NCI-H187 treated with DMSO at 0.1 percent for 48 hours (cell line): ENCODE results near the gene XRN2.
"Not testable (repeated sequence)": the region's sequence is repeated elsewhere in the genome, so short reads cannot be mapped to it uniquely, and the experiment has no call there.

Source experiments
- DNase-seq: peaks from one replicate; lab custom pipeline; 2025; lab: John Stamatoyannopoulos, UW

Gene XRN2

GRCh38 chr20:21387528-21387927 is 84.4 kb downstream of the XRN2 start:
- DNase-seq: no peak

GRCh38 chr20:21388566-21388965 is 85.4 kb downstream of the XRN2 start:
- no peak for DNase-seq

DNA sequence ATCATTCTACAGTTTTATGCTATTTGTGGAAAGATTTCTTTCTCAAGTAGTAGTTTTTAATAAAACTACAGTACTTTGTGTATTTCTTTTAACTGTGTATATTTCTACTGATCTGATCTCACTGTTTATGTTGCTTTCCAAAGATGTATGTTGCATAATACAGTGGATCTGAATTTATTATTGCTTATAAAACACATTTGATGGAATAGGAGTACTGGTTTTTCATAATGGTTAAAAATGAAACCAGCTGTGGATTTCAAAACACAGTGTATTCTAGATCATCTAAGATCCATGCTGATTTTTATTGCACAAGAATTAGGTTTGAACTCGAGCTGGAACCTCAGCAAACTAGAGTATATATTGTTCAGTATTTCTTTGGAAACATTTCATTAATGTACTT is 86.2 kb downstream of the XRN2 start:
- DNase-seq: no peak

DNA sequence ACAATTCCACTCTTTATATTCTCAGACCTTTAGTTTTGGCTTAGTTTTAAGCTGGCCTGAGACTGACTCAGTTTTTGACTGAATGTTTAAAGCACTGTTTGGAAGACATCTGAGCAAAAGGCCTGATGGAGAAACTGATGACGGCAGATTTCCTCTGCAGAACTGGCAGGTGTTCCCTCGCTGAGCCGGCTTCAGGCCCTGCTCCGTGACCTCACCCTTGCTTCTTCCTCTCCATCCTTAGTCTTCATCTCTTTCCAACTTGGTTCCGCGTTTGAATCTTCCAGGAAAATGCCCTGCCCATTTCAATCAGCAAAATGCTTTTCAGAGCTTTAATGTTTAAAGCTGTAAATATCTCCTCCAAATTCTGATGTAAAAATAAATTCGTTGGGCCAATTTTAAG is 87.6 kb downstream of the XRN2 start:
- DNase-seq: no peak

DNA sequence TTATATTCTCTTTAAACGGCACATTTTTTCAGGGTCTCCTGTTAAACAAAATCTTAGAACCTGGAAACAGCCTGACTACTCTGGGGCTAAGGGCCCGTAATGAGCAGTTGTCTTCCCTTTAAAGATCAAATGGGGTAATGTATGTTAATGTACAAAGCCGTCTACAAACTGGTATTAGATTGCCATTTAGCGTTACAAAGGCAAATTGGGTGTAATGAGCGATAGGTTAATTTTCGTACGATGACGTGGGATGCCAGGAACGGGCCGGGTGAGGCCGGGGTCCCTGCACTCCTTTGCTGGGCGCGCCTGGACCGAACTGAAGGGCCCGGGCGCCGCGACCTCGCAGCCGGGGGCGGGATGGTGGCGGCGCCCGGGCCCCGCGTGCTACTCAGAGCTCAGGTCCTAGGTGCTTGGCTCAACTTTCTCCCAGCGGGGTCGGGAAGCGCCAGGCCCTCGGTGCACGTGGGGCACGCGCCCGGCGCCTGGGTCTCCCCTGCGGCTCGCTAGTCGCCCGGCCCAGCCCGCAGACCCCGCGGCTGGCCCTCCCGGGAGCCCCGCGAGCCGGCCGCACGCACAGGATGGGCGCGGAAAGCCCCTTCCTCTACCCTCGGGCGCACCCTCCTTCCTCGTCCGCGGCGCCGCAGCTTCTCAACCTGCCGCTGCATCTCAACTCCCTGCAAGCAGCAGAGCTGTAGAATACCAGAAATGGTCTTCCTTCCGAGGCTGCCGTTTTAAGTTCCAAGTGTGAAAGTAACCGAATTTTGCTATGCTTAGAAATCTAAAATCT is 88.2 kb downstream of the XRN2 start:
- DNase-seq: no peak

- no peak for DNase-seq
Observed at GRCh38 chr20:21391972-21392352, 88.8 kb downstream of the XRN2 start.

- no peak for DNase-seq
Observed at GRCh38 chr20:21393166-21393565, 90.0 kb downstream of the XRN2 start.

- DNase-seq: no peak
Observed at GRCh38 chr20:21393816-21394519, 90.8 kb downstream of the XRN2 start.

- no peak for DNase-seq
Observed at GRCh38 chr20:21394551-21394950, 91.4 kb downstream of the XRN2 start.

- DNase-seq: no peak
Observed at GRCh38 chr20:21395051-21395665, 92.0 kb downstream of the XRN2 start.

DNA sequence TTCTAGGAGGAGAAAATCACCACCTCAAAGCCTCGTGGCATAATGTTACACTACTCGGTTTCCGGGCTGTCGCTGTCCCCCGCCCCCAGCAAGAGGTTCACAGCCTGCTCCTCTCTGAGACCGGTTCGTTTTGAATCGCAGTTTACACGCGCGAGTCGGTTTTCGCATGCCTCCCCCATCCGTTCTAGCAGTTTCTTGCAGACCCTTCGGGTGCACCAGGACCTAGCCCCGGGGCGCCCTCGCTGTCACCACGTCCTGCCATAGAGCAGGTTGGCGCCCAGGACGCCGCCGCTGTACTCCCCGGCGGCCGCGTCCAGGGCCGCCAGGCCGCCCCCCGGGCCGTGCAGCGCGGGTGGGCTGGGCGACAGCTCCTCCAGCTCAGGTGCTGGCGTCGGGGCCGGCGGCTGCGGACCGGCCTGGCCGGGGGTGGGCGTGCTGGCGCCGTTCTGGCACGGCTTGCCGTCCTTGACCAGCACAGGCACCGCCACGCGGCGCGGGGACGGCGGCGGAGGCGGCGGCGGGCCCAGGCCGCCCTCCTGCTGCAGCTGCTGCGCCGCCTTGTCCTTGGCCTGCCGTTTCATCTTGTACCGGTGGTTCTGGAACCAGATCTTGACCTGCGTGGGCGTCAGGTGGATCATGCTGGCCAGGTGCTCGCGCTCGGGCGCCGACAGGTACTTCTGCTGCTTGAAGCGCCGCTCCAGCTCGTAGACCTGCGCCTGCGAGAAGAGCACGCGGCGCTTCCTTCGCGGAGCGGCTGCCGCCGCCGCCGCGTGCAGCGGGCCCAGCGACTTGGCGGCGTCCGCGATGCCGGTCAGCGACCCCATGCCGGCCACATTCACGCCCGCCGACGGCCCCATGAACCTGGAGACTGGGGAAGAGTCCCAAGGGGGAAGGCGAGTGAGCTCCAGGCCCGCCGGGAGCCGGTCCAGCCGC is 92.8 kb downstream of the XRN2 start:
- DNase-seq: no peak

DNA sequence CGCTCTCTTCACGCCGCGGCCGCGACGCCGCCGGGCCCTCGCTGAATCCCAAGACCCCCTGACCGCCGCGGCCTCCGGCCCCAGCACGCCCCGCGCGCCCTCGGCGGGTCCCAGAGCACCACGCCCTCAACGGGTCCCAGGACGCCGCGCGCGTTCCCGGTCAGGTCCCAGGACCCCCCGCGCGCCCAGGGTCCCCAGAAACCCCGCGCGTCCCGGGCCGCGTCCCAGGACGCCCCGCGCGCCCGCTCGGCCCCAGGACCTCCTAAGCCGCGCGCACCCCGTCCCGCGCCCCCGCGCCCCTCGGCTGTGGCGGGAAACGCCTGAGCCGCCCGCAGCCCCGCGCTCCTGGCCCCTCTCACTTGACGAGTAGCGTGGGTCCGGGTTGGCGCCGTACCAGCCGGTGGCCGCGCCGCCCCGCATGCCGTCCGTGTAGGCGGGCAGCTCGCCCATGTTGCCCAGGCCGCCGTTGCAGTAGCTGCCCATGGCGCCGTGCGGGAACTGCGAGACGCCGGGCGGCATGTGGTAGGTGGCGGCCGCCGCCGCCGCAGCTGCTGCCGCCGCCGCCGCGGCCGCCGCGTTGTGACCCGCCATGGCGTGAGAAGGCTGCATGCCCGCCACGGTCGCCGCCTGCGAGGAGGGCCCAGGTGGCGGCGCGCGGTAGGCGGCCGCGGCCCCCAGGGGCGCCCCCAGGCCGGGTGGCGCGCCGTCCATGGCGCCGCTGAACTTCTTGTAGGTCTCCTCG is 93.6 kb downstream of the XRN2 start:
- DNase-seq: no peak

DNA sequence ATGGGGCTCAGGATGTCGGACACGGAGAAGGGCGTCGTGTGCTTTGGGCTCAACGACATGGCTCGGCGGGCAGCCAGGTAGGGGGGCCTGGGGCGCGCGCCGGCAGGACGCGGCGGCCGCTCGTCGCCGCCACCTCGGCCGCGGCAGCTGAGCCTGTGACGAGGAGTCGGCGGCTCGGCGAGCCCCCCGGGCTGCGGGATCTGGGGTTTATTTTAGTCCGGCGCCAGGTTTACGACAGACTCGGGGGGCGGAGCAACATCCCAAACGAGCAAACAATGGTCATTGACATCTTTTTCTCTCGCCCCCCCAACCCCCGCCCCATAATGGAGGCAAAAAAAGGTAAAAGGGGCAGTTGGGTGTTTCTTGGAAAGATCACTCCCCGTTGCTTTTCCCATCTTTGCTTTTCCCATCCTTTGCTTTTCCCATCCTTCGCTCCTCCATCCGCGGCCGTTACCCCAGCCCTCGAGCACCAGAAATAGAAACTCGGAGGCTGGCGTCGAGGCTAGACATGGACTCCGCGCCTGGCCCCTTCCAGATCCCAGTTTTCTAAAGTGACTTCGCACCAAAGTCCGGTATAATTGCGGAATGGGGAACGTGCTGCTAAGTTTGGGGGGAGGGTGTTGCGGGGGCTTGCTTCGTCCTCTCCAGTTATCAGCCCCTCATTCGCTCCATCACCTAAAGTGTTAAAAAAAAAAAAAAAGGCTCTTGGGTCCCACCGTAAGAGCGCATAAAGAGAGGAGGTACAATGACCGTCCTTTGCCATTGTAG is 94.4 kb downstream of the XRN2 start, which contains the start of gene NKX2-4:
Gene NKX2-4 (minus strand): TSS at position 186 of the 768 bp plus-strand sequence. CDS start 127 bp downstream, at position 59.
- DNase-seq: no peak

DNA sequence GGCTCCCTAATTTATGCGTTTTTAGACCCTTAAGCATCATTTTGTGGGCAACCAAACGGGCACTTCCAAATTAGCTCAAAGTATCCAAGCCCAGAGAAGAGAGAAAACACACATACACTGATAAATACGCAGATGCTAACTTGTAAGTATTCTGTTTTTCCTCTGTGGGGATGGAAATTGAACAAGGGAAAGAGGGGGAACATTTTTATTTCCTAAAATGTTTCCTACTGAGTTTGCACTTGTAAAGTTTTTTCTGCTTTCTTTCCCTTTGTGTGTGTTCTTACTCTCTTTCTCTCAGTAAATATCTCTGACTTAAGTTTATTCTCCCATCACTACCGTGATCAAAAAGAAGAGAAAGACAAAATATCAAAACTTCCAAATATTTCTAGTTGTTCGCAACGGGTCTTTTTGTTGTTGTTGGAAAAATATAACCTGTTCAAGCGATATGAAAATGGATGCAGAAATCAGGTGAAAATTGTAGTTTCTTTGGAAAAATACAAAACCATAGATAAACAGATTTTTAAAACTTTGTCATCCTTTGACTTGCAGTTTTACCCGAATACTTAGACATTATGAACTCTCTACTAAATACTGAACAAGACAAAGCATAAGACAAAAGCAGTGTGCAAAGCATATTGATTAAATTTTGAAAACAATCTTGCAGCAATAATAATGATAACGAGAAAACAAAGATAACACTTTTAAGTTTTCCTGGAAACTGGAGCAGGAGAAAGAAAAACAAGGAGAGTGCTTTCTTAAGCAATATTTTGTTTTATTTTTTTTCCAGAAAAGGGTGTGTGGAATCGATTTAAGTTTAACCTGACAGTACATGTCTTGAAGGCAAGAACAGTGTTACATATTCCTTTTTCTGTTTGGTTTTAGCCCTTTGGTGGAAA is 95.2 kb downstream of the XRN2 start:
- DNase-seq: no peak

GRCh38 chr20:21399005-21399475 is 95.9 kb downstream of the XRN2 start:
- no peak for DNase-seq

DNA sequence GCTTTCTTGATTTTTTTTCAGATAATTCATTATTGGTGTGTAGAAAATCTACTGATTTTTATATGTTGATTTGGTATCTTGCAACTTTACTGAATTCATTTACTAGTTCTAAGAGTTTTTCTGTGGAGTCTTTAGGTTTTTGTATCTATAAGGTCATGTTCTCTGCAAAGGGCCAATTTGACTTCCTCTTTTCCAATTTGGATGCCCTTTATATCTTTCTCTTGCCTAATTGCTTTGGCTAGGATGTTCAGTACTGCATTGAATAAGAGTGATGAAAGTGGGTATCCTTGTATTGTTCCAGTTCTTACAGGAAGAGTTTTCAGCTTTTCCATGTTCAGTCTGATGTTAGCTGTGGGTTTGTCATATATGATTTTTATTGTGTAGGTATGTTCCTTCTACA is 108.6 kb downstream of the XRN2 start:
- DNase-seq: no peak

GRCh38 chr20:21413996-21414395 is 110.9 kb downstream of the XRN2 start:
- DNase-seq: not testable (repeated sequence)

DNA sequence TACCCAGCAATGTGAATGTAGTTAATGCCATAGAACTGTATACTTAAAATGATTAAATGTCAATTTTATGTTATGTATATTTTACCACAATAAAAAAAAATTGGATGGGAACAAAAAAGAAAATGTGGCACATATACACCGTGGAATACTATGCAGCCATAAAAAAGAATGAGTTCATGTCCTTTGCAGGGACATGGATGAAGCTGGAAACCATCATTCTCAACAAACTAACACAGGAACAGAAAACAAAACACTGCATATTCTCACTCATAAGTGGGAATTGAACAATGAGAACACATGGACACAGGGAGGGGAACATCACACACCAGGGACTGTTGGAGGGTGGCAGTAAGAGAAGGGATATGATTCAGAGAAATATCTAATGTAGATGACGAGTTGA is 116.0 kb downstream of the XRN2 start:
- DNase-seq: not testable (repeated sequence)

- no peak for DNase-seq
Observed at GRCh38 chr20:21421601-21422236, 118.6 kb downstream of the XRN2 start.
